ENCODE results near the gene SCGN.

SCGN gene

DNA sequence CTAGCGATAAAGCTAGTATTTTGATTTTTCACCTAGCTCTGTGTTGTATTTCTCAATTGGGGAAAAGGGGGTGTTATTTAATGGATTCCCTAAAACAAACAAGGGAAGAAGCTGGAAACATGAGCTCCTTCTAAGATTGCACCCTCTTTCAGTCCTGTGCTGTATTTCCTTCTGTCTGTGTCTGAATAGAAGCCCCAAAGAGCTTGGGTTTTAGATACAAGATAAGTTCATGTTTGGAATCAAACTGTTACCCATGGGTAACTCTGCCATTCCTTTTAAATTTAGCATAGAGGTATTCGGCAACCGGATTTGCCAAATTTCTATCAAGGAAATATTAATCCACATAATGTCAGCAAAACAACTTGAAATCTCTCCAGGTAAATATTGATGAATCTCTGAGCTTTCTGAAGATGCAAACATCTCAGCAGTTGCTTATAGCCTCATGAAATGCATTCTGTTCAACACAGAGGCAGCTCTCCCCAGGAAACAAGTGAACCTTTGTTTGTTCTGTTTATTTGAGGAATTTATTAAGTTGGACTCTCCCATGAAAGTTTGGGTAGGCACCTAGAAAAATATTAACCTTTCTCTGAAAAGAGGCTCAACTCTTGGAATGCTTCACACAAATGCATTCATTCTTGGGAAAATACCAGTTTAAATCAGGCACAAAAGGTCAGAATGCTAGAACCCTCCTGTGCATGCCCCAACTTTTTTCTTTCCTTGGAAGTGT, 9.9 kb upstream of the SCGN start:
- no peak for TF ChIP-seq YY1 (IDR thresholded peaks at IDR 0.05; ENCODE audit: low read depth)
- no peak for TF ChIP-seq FOXM1 (IDR thresholded peaks at IDR 0.05; ENCODE audit: borderline replicate concordance, low read depth)
- no peak for TF ChIP-seq ZBTB7A (IDR thresholded peaks at IDR 0.05; ENCODE audit: low read depth)
- TF ChIP-seq, protein P1, sequence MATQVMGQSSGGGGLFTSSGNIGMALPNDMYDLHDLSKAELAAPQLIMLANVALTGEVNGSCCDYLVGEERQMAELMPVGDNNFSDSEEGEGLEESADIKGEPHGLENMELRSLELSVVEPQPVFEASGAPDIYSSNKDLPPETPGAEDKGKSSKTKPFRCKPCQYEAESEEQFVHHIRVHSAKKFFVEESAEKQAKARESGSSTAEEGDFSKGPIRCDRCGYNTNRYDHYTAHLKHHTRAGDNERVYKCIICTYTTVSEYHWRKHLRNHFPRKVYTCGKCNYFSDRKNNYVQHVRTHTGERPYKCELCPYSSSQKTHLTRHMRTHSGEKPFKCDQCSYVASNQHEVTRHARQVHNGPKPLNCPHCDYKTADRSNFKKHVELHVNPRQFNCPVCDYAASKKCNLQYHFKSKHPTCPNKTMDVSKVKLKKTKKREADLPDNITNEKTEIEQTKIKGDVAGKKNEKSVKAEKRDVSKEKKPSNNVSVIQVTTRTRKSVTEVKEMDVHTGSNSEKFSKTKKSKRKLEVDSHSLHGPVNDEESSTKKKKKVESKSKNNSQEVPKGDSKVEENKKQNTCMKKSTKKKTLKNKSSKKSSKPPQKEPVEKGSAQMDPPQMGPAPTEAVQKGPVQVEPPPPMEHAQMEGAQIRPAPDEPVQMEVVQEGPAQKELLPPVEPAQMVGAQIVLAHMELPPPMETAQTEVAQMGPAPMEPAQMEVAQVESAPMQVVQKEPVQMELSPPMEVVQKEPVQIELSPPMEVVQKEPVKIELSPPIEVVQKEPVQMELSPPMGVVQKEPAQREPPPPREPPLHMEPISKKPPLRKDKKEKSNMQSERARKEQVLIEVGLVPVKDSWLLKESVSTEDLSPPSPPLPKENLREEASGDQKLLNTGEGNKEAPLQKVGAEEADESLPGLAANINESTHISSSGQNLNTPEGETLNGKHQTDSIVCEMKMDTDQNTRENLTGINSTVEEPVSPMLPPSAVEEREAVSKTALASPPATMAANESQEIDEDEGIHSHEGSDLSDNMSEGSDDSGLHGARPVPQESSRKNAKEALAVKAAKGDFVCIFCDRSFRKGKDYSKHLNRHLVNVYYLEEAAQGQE (IDR thresholded peaks at IDR 0.05; ENCODE audit: low read depth) = no peak
- TF ChIP-seq TEAD4 (IDR thresholded peaks at IDR 0.05) = no peak
- TF ChIP-seq EP300 (IDR thresholded peaks at IDR 0.05; ENCODE audit: borderline replicate concordance) = no peak
- no peak for TF ChIP-seq EGR1 (IDR thresholded peaks at IDR 0.05)
- no peak for TF ChIP-seq TAF1 (IDR thresholded peaks at IDR 0.05; ENCODE audit: low read depth)
- TF ChIP-seq CEBPB (IDR thresholded peaks at IDR 0.05) = no peak
- no peak for TF ChIP-seq RAD21 (IDR thresholded peaks at IDR 0.05; ENCODE audit: low read depth)
- no peak for TF ChIP-seq NFIC (IDR thresholded peaks at IDR 0.05)
- no peak for TF ChIP-seq CREB1 (IDR thresholded peaks at IDR 0.05; ENCODE audit: low read depth)

DNA sequence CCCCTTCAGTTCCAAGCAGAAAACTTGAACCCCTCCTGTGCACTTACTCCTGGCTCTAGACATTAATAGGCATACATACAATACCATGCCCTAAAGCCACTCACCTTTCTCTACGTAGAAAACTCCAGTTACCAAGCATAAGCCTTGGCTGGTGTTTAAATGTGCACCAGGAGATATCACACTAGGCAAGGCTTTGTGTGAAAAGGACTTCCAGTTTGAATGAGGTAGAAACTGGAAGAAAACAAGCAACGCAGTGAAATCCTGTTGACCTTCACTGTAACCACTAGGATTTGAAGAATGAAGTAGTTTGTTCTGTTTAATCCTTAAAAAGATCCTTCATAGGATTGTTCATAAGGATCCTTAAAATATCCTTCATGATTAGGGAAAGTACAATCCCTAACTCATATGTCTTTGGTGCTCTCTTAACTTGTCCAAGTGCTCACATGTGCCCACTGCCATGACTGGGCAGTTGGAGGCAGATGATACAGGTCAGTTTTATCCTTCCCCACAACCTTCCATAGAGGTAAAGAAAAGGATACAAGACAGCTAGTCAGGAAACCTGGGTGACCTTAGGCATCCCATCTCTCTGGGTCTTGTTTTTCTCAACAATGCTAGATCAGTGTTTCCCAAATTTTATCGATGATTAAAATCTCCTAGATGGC, 9.2 kb upstream of the SCGN start:
- no peak for TF ChIP-seq RAD21 (IDR thresholded peaks at IDR 0.05; ENCODE audit: low read depth)
- no peak for TF ChIP-seq CREB1 (IDR thresholded peaks at IDR 0.05; ENCODE audit: low read depth)

DNA sequence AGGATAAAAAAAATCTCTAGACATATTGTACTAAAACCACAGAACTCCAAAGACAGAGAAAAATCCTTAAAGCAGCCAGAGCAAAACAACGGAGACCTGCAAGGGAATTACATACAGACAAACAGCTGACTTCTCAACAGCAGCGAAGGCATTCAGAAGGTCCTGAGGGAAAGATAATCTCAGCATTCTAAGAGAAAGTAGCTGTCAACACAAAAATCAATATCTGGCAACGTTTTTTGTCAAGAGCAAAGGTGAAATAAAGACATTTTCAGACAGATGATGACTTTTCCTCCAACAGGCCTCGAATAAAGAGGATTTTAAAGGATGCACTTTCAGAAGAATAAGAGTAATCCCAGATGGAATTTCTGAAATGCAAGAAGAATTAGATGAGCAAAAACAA, 6.1 kb upstream of the SCGN start:
- TF ChIP-seq NFIC (IDR thresholded peaks at IDR 0.05) (no peak), EGR1 (IDR thresholded peaks at IDR 0.05) (no peak), RAD21 (IDR thresholded peaks at IDR 0.05; ENCODE audit: low read depth) (no peak), EP300 (IDR thresholded peaks at IDR 0.05; ENCODE audit: borderline replicate concordance) (no peak), TEAD4 (IDR thresholded peaks at IDR 0.05) (no peak), ZBTB7A (IDR thresholded peaks at IDR 0.05; ENCODE audit: low read depth) (no peak), TCF12 (IDR thresholded peaks at IDR 0.05; ENCODE audit: low read depth) (no peak)
- TF ChIP-seq, protein P2, sequence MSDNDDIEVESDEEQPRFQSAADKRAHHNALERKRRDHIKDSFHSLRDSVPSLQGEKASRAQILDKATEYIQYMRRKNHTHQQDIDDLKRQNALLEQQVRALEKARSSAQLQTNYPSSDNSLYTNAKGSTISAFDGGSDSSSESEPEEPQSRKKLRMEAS (IDR thresholded peaks at IDR 0.05) = no peak

DNA sequence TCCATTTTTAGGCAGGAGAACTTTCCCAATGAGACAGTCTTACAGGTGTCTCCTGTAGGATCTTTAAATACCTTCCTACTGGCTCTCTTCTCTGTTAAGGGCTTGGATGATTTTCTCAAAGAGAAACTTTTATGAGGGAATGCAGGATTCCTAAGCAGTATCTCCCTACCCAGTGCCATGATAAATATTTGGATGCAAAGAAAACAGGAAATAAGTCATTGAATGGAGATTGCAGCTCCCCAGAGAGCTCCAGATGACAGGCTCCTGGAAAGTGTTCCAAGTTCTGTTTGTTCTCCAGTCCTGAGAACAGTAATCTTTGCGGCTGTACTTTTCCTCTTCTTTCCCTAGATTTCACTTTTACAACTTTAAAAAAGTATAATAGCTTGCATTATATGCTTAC, 2.4 kb upstream of the SCGN start:
- no peak for TF ChIP-seq RAD21 (IDR thresholded peaks at IDR 0.05; ENCODE audit: low read depth)
- TF ChIP-seq CEBPB (IDR thresholded peaks at IDR 0.05) = no peak
- TF ChIP-seq, protein P3, sequence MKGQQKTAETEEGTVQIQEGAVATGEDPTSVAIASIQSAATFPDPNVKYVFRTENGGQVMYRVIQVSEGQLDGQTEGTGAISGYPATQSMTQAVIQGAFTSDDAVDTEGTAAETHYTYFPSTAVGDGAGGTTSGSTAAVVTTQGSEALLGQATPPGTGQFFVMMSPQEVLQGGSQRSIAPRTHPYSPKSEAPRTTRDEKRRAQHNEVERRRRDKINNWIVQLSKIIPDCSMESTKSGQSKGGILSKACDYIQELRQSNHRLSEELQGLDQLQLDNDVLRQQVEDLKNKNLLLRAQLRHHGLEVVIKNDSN (IDR thresholded peaks at IDR 0.05) = no peak
- no peak for TF ChIP-seq TCF12 (IDR thresholded peaks at IDR 0.05; ENCODE audit: low read depth)
- TF ChIP-seq FOXM1 (IDR thresholded peaks at IDR 0.05; ENCODE audit: borderline replicate concordance, low read depth) = no peak
- no peak for TF ChIP-seq NFIC (IDR thresholded peaks at IDR 0.05)
- no peak for TF ChIP-seq TEAD4 (IDR thresholded peaks at IDR 0.05)
- TF ChIP-seq, protein P2 (IDR thresholded peaks at IDR 0.05) = no peak
- no peak for TF ChIP-seq ZBTB7A (IDR thresholded peaks at IDR 0.05; ENCODE audit: low read depth)
- TF ChIP-seq, protein P1 (IDR thresholded peaks at IDR 0.05; ENCODE audit: low read depth) = no peak
- TF ChIP-seq YY1 (IDR thresholded peaks at IDR 0.05; ENCODE audit: low read depth) = no peak
- TF ChIP-seq CREB1 (IDR thresholded peaks at IDR 0.05; ENCODE audit: low read depth) = no peak
- TF ChIP-seq TAF1 (IDR thresholded peaks at IDR 0.05; ENCODE audit: low read depth) = no peak

DNA sequence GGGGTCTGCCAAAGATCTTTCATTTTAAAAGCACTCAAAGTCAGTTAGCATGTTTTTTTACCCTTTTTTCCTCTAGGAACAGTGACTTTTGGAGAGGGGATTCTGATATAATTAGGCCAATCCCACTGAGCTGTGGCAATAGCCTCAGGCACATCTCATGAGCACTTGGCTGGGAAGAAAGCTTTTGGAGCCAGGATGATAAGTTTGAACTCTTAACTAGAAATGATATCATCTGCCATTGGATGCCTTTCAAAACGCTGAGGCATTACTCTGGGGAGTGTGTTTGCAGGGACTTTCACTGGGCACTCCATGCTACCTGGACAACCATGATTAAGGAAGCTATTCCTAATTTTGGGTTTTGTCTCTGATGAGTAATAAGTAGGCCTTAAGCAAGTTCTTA, 3.7 kb downstream of the SCGN start:
- TF ChIP-seq EP300 (IDR thresholded peaks at IDR 0.05; ENCODE audit: borderline replicate concordance) = no peak
- TF ChIP-seq, protein P2 (IDR thresholded peaks at IDR 0.05) = no peak
- no peak for TF ChIP-seq EGR1 (IDR thresholded peaks at IDR 0.05)
- TF ChIP-seq RAD21 (IDR thresholded peaks at IDR 0.05; ENCODE audit: low read depth) = no peak
- TF ChIP-seq, protein P3 (IDR thresholded peaks at IDR 0.05) = no peak
- TF ChIP-seq, protein P1 (IDR thresholded peaks at IDR 0.05; ENCODE audit: low read depth) = no peak
- no peak for TF ChIP-seq CEBPB (IDR thresholded peaks at IDR 0.05)
- TF ChIP-seq ZBTB7A (IDR thresholded peaks at IDR 0.05; ENCODE audit: low read depth) = no peak
- TF ChIP-seq TEAD4 (IDR thresholded peaks at IDR 0.05) = no peak
- TF ChIP-seq NFIC (IDR thresholded peaks at IDR 0.05) = no peak
- TF ChIP-seq TAF1 (IDR thresholded peaks at IDR 0.05; ENCODE audit: low read depth) = no peak
- no peak for TF ChIP-seq TCF12 (IDR thresholded peaks at IDR 0.05; ENCODE audit: low read depth)
- no peak for TF ChIP-seq YY1 (IDR thresholded peaks at IDR 0.05; ENCODE audit: low read depth)
- no peak for TF ChIP-seq FOXM1 (IDR thresholded peaks at IDR 0.05; ENCODE audit: borderline replicate concordance, low read depth)
- TF ChIP-seq CREB1 (IDR thresholded peaks at IDR 0.05; ENCODE audit: low read depth) = no peak
